HCT116 (cell line): ENCODE measurements around the gene TNFRSF1A. TPM values are rescaled to one million over a fixed set of nuclear protein-coding genes. Genes with fewer than 3 reads are reported as not detected.

Experiments used
- ATAC-seq: fragments of 200-7000 bp; cut with Tn5 transposase; 2 replicates; pipeline ENCODE4 v1.9.1; 2020; ENCODE audit warnings: mild to moderate bottlenecking, moderate library complexity
- BruUV-seq: library from RNA; stranded (reverse); fragments of 400-500 nt; replicated peaks from 2 replicates; lab custom pipeline; 2021; lab: Mats Ljungman, UMichigan
- CTCF ChIA-PET: fragments of 300-600 bp; sonication (Branson Sonifier 250); formaldehyde crosslinking; loops from one replicate; lab custom pipeline; 2021; ENCODE audit warnings: antibody characterized with exemption; lab: Charles Lee
- POLR2A ChIA-PET: fragments of 300-600, 350-600 bp; sonication (Branson Sonifier 250); formaldehyde crosslinking; loops from one replicate; lab custom pipeline; 2021; ENCODE audit warnings: antibody characterized with exemption; lab: Charles Lee
- RAD21 ChIA-PET, 2 experiments: fragments of 300-600 bp; sonication (Branson Sonifier 250); formaldehyde crosslinking; loops; one replicate each; lab custom pipeline; 2023; ENCODE audit warnings: low total read pairs in 2 of 2; ENCODE audit not compliant: uncharacterized antibody in 2 of 2, unreplicated experiment in 2 of 2, low non-redundant PET in 1 of 2; lab: Charles Lee
- DNase-seq: peaks from one replicate; pipeline ENCODE4 v3.0.0-alpha.2; 2010; ENCODE audit warnings: low read depth, low spot score
- H2AFZ ChIP-seq: fragments of 200-600 bp; shearing (Covaris generic), sonication (generic); 2 replicates; pipeline ENCODE4 v1.6.1; 2017; ENCODE audit warnings: low read depth, mixed run types, mixed read lengths, antibody characterized with exemption, low read length; ENCODE audit not compliant: poor library complexity, severe bottlenecking
- H3K27ac ChIP-seq: 2 replicates; pipeline ENCODE4 v1.5.1; 2012; ENCODE audit warnings: low read depth, low read length
- H3K27me3 ChIP-seq: fragments of 200-600 bp; sonication (generic); 2 replicates; pipeline ENCODE4 v1.6.1; 2016; ENCODE audit warnings: mixed run types, low read length, mixed read lengths; ENCODE audit not compliant: insufficient read depth
- H3K36me3 ChIP-seq, 2 experiments: fragments of 200-500 bp in 1 of 2; fragments of 200-600 bp in 1 of 2; sonication (Bioruptor generic) in 1 of 2; sonication (generic) in 1 of 2; 2 replicates each; pipeline versions ENCODE4 v1.5.1 to v1.6.1; 2014 to 2016; ENCODE audit warnings: low read length in 2 of 2, inconsistent platforms in 1 of 2, mixed read lengths in 1 of 2, mixed run types in 1 of 2; ENCODE audit not compliant: insufficient read depth in 2 of 2, control insufficient read depth in 1 of 2
- H3K4me1 ChIP-seq, 2 experiments: fragments of 200-600 bp in 1 of 2; sonication (generic) in 1 of 2; 2 replicates each; pipeline versions ENCODE4 v1.5.1 to v1.6.1; 2012 to 2017; ENCODE audit warnings: low read length in 2 of 2, inconsistent platforms in 1 of 2, mild to moderate bottlenecking in 1 of 2, mixed read lengths in 1 of 2, mixed run types in 1 of 2, moderate library complexity in 1 of 2; ENCODE audit not compliant: insufficient read depth in 2 of 2, control insufficient read depth in 1 of 2
- H3K4me2 ChIP-seq: fragments of 200-600 bp; sonication (generic); 2 replicates; pipeline ENCODE4 v1.6.1; 2017; ENCODE audit warnings: mixed run types, low read length, mixed read lengths
- H3K4me3 ChIP-seq, 2 experiments: fragments of 200-600 bp in 1 of 2; sonication (generic) in 1 of 2; replicated peaks in 1 of 2; 2 replicates each; pipeline ENCODE4 v1.5.1; 2011 to 2016; ENCODE audit warnings: low read length in 2 of 2, control low read depth in 1 of 2, low read depth in 1 of 2, mild to moderate bottlenecking in 1 of 2, mixed read lengths in 1 of 2, mixed run types in 1 of 2
- H3K79me2 ChIP-seq: fragments of 200-600 bp; sonication (generic); 2 replicates; pipeline ENCODE4 v1.6.1; 2017; ENCODE audit warnings: mild to moderate bottlenecking, mixed run types, low read length, moderate library complexity, mixed read lengths; ENCODE audit not compliant: insufficient read depth
- H3K9ac ChIP-seq: fragments of 200-600 bp; sonication (generic); 2 replicates; pipeline ENCODE4 v1.6.1; 2016; ENCODE audit warnings: low read length, mixed read lengths
- H3K9me2 ChIP-seq: fragments of 200-600 bp; sonication (generic), shearing (Covaris generic); 2 replicates; pipeline ENCODE4 v1.6.1; 2017; ENCODE audit warnings: mixed run types, mild to moderate bottlenecking, moderate library complexity; ENCODE audit not compliant: insufficient read depth
- H3K9me3 ChIP-seq, 2 experiments: fragments of 200-500 bp in 1 of 2; fragments of 200-600 bp in 1 of 2; sonication (Bioruptor generic) in 1 of 2; sonication (generic) in 1 of 2; 2 replicates each; pipeline ENCODE4 v1.6.1; 2014 to 2017; ENCODE audit warnings: low read length in 2 of 2, mixed read lengths in 2 of 2, inconsistent platforms in 1 of 2, low read depth in 1 of 2, mild to moderate bottlenecking in 1 of 2, mixed run types in 1 of 2, moderate library complexity in 1 of 2; ENCODE audit not compliant: control insufficient read depth in 1 of 2, insufficient read depth in 1 of 2
- H4K20me1 ChIP-seq: fragments of 200-600 bp; sonication (generic), shearing (Covaris generic); 2 replicates; pipeline ENCODE4 v1.6.1; 2017; ENCODE audit warnings: mixed run types, mild to moderate bottlenecking, moderate library complexity; ENCODE audit not compliant: insufficient read depth
- CBX3 ChIP-seq: IDR thresholded peaks from 2 replicates; pipeline ENCODE4 v1.6.1; 2012; ENCODE audit warnings: low read depth
- EGR1 ChIP-seq: IDR thresholded peaks from 2 replicates; pipeline ENCODE4 v1.6.1; 2012; ENCODE audit warnings: low read depth
- MAX ChIP-seq: IDR thresholded peaks from 2 replicates; pipeline ENCODE4 v1.6.1; 2012
- REST ChIP-seq: IDR thresholded peaks from 2 replicates; pipeline ENCODE4 v1.6.1; 2012; ENCODE audit warnings: low read depth
- TCF7L2 ChIP-seq: IDR thresholded peaks from 2 replicates; pipeline ENCODE4 v1.7.0; 2011; ENCODE audit warnings: borderline replicate concordance, inconsistent platforms; ENCODE audit not compliant: insufficient read depth, insufficient read length; ENCODE audit errors: extremely low read depth
- YY1 ChIP-seq: IDR thresholded peaks from 2 replicates; pipeline ENCODE4 v1.6.1; 2011; ENCODE audit warnings: low read length, low read depth, moderate library complexity, mild to moderate bottlenecking; ENCODE audit not compliant: insufficient replicate concordance; ENCODE audit errors: extremely low read depth
- ZNF274 ChIP-seq: fragments of 200-500 bp; sonication (Bioruptor generic); IDR thresholded peaks from 2 replicates; pipeline ENCODE4 v1.6.1; 2014; ENCODE audit warnings: mild to moderate bottlenecking, low read depth, low read length, inconsistent platforms
- intact Hi-C: fragments of 100-400 bp; cut with micrococcal nuclease; formaldehyde crosslinking; loops from 2 replicates; pipeline ENCODE4 v1.10.0; 2022
- total RNA-seq: library from RNA; stranded (reverse); gene quantifications from one replicate; pipeline ENCODE4 v1.2.1, GENCODE V29; 2021; ENCODE audit not compliant: unreplicated experiment

TNFRSF1A gene
- total RNA-seq, 1 experiment from 2014 or later: 129 TPM

DNA sequence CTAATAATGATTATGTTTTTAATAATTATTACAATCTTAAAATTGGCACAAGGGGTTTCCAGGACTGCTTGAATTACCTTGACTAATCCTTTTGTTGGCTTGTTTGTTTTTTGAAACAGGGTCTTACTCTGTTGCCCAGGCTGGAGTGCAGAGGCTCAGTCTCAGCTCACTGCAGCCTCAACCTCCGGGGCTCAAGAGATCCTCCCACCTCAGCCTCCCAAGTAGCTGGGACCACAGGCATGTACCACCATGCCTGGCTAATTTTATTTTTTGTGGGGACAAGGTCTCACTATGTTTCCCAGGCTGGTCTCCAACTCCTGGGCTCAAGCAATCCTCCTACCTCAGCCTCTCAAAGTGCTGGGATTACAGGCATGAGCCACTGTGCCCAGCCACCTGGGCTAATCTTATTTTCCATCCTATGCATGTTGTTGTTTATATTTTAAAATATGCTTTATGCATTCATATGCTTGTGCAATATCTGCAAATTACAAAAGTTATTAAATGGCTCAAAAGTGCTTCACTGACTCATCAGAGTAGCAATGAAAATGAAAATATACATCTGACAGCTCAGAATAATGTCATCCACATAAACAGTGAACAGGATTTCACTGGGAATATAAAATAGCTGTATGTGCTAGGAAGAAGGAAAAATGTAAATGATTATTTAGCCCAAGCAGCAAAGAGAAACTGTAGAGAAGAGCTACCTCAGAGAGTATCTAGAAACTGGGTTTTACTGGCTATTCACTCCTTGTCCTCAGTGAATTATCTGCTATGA lies 56.2 kb downstream of the TNFRSF1A start:
- BruUV-seq: no TSS peak
- intact Hi-C loops: loop anchor here (1.0 kb wide), 4 partner anchors 90 to 297 kb away; no protein-coding TSS in a partner anchor
- ChIA-PET RAD21 (interaction anchor here (0.7 to 2.7 kb wide), 5 partner anchors 84 to 218 kb away, joined by 3 to 22 read pairs (median 7); no protein-coding TSS in a partner anchor), CTCF (interaction anchor here (1.0 to 6.1 kb wide), 13 partner anchors 9 to 297 kb away, joined by 3 to 62 read pairs (median 4); no protein-coding TSS in a partner anchor), POLR2A (interaction anchor here (0.7 kb wide), 1 partner anchor 118 kb away, joined by 3 read pairs; no protein-coding TSS in a partner anchor)
- Histone ChIP-seq H3K79me2 (no peaks in the 10 kb centered on the region), H3K27me3 (no peaks in the 10 kb centered on the region), H2AFZ (peak overlapping the region; percentile 99), H3K36me3 (no peaks in the 10 kb centered on the region), H4K20me1 (no peaks in the 10 kb centered on the region), H3K9ac (peak overlapping the region; percentile 47), H3K27ac (no peak overlapping the region), H3K9me2 (no peaks in the 10 kb centered on the region), H3K4me3 (no peak overlapping the region), H3K4me2 (peak overlapping the region; percentile 65), H3K9me3 (peaks cover 0 to 6% of the 10 kb centered on the region in 2 experiments; a peak in 1 of 4 replicates), H3K4me1 (peaks cover 23 to 59% of the 10 kb centered on the region in 2 experiments)
- no peak for DNase-seq
- no peak for TF ChIP-seq ZNF274
- no peak for TF ChIP-seq CBX3
- no peak for TF ChIP-seq EGR1
- no peak for TF ChIP-seq YY1
- TF ChIP-seq TCF7L2: no peak
- no peak for TF ChIP-seq MAX
- TF ChIP-seq REST: no peak
- no peak for ATAC-seq
